ENCODE measurements around the gene APOBEC3H.

Gene APOBEC3H

GRCh38 chr22:39132281-39132680, 35.2 kb downstream of the APOBEC3H start:
- Histone ChIP-seq H3K9me3 (ENCODE audit: control insufficient read depth in 1 of 2, low read length in 2 of 2) (no peaks in the 10 kb centered on the region), H3K27ac (ENCODE audit: low read length) (no peak overlapping the region), H3K4me3 (ENCODE audit: low read depth in 1 of 2, low read length in 2 of 2) (no peak overlapping the region), H3K4me1 (ENCODE audit: control insufficient read depth in 1 of 2, insufficient read depth in 2 of 2, low read length in 2 of 2) (peaks cover 0 to 26% of the 10 kb centered on the region in 2 donors), H3K36me3 (ENCODE audit: control insufficient read depth in 1 of 2, insufficient read depth in 2 of 2, low read length in 2 of 2) (peaks cover 12 to 29% of the 10 kb centered on the region in 2 donors), H3K27me3 (ENCODE audit: low read depth, low read length) (no peaks in the 10 kb centered on the region)

GRCh38 chr22:39132871-39133524, 36.0 kb downstream of the APOBEC3H start:
- Histone ChIP-seq H3K27ac (ENCODE audit: low read length) (no peak overlapping the region), H3K4me1 (ENCODE audit: control insufficient read depth in 1 of 2, insufficient read depth in 2 of 2, low read length in 2 of 2) (peaks cover 0 to 26% of the 10 kb centered on the region in 2 donors), H3K27me3 (ENCODE audit: low read depth, low read length) (no peaks in the 10 kb centered on the region), H3K4me3 (ENCODE audit: low read depth in 1 of 2, low read length in 2 of 2) (no peak overlapping the region), H3K36me3 (ENCODE audit: control insufficient read depth in 1 of 2, insufficient read depth in 2 of 2, low read length in 2 of 2) (peaks cover 12 to 29% of the 10 kb centered on the region in 2 donors), H3K9me3 (ENCODE audit: control insufficient read depth in 1 of 2, low read length in 2 of 2) (no peaks in the 10 kb centered on the region)

GRCh38 chr22:39133871-39134270, 36.8 kb downstream of the APOBEC3H start:
- no peak overlapping the region for H3K27ac ChIP-seq (ENCODE audit: low read length)
- H3K4me1 ChIP-seq (ENCODE audit: control insufficient read depth in 1 of 2, insufficient read depth in 2 of 2, low read length in 2 of 2) = peaks cover 0 to 26% of the 10 kb centered on the region in 2 donors
- no peaks in the 10 kb centered on the region for H3K9me3 ChIP-seq (ENCODE audit: control insufficient read depth in 1 of 2, low read length in 2 of 2)
- H3K27me3 ChIP-seq (ENCODE audit: low read depth, low read length) = no peaks in the 10 kb centered on the region
- H3K36me3 ChIP-seq (ENCODE audit: control insufficient read depth in 1 of 2, insufficient read depth in 2 of 2, low read length in 2 of 2) = peaks cover 12 to 36% of the 10 kb centered on the region in 2 donors
- no peak overlapping the region for H3K4me3 ChIP-seq (ENCODE audit: low read depth in 1 of 2, low read length in 2 of 2)

- Histone ChIP-seq H3K9me3 (ENCODE audit: control insufficient read depth in 1 of 2, low read length in 2 of 2) (no peaks in the 10 kb centered on the region), H3K36me3 (ENCODE audit: control insufficient read depth in 1 of 2, insufficient read depth in 2 of 2, low read length in 2 of 2) (peaks cover 12 to 39% of the 10 kb centered on the region in 2 donors), H3K4me1 (ENCODE audit: control insufficient read depth in 1 of 2, insufficient read depth in 2 of 2, low read length in 2 of 2) (peaks cover 0 to 26% of the 10 kb centered on the region in 2 donors), H3K27me3 (ENCODE audit: low read depth, low read length) (no peaks in the 10 kb centered on the region), H3K4me3 (ENCODE audit: low read depth in 1 of 2, low read length in 2 of 2) (no peak overlapping the region), H3K27ac (ENCODE audit: low read length) (no peak overlapping the region)
Measured at GRCh38 chr22:39134366-39135091, 37.5 kb downstream of the APOBEC3H start.

- Histone ChIP-seq H3K9me3 (ENCODE audit: control insufficient read depth in 1 of 2, low read length in 2 of 2) (no peaks in the 10 kb centered on the region), H3K27me3 (ENCODE audit: low read depth, low read length) (no peaks in the 10 kb centered on the region), H3K27ac (ENCODE audit: low read length) (no peak overlapping the region), H3K4me3 (ENCODE audit: low read depth in 1 of 2, low read length in 2 of 2) (no peak overlapping the region), H3K4me1 (ENCODE audit: control insufficient read depth in 1 of 2, insufficient read depth in 2 of 2, low read length in 2 of 2) (peaks cover 0 to 26% of the 10 kb centered on the region in 2 donors), H3K36me3 (ENCODE audit: control insufficient read depth in 1 of 2, insufficient read depth in 2 of 2, low read length in 2 of 2) (peaks cover 12 to 36% of the 10 kb centered on the region in 2 donors)
Measured at GRCh38 chr22:39135092-39135896, 38.2 kb downstream of the APOBEC3H start.

GRCh38 chr22:39136317-39136716, 39.3 kb downstream of the APOBEC3H start:
- no peaks in the 10 kb centered on the region for H3K9me3 ChIP-seq (ENCODE audit: control insufficient read depth in 1 of 2, low read length in 2 of 2)
- peaks cover 12 to 41% of the 10 kb centered on the region in 2 donors for H3K36me3 ChIP-seq (ENCODE audit: control insufficient read depth in 1 of 2, insufficient read depth in 2 of 2, low read length in 2 of 2)
- no peaks in the 10 kb centered on the region for H3K27me3 ChIP-seq (ENCODE audit: low read depth, low read length)
- peaks cover 0 to 16% of the 10 kb centered on the region in 2 donors for H3K4me1 ChIP-seq (ENCODE audit: control insufficient read depth in 1 of 2, insufficient read depth in 2 of 2, low read length in 2 of 2)
- H3K4me3 ChIP-seq (ENCODE audit: low read depth in 1 of 2, low read length in 2 of 2) = no peak overlapping the region
- H3K27ac ChIP-seq (ENCODE audit: low read length) = no peak overlapping the region

- Histone ChIP-seq H3K4me1 (ENCODE audit: control insufficient read depth in 1 of 2, insufficient read depth in 2 of 2, low read length in 2 of 2) (peaks cover 0 to 11% of the 10 kb centered on the region in 2 donors), H3K4me3 (ENCODE audit: low read depth in 1 of 2, low read length in 2 of 2) (no peak overlapping the region), H3K27ac (ENCODE audit: low read length) (no peak overlapping the region), H3K9me3 (ENCODE audit: control insufficient read depth in 1 of 2, low read length in 2 of 2) (no peaks in the 10 kb centered on the region), H3K36me3 (ENCODE audit: control insufficient read depth in 1 of 2, insufficient read depth in 2 of 2, low read length in 2 of 2) (peaks cover under 1 to 29% of the 10 kb centered on the region in 2 donors), H3K27me3 (ENCODE audit: low read depth, low read length) (no peaks in the 10 kb centered on the region)
Measured at GRCh38 chr22:39138357-39138997, 41.4 kb downstream of the APOBEC3H start.

- no peaks in the 10 kb centered on the region for H3K27me3 ChIP-seq (ENCODE audit: low read depth, low read length)
- peaks cover 4 to 22% of the 10 kb centered on the region in 2 donors for H3K4me1 ChIP-seq (ENCODE audit: control insufficient read depth in 1 of 2, insufficient read depth in 2 of 2, low read length in 2 of 2)
- H3K36me3 ChIP-seq (ENCODE audit: control insufficient read depth in 1 of 2, insufficient read depth in 2 of 2, low read length in 2 of 2) = peaks cover 0 to 20% of the 10 kb centered on the region in 2 donors
- H3K4me3 ChIP-seq (ENCODE audit: low read depth in 1 of 2, low read length in 2 of 2) = no peak overlapping the region
- H3K9me3 ChIP-seq (ENCODE audit: control insufficient read depth in 1 of 2, low read length in 2 of 2) = no peaks in the 10 kb centered on the region
- no peak overlapping the region for H3K27ac ChIP-seq (ENCODE audit: low read length)
Measured at GRCh38 chr22:39139933-39140332, 42.9 kb downstream of the APOBEC3H start.

GRCh38 chr22:39142088-39142680, 45.1 kb downstream of the APOBEC3H start:
- Histone ChIP-seq H3K4me1 (ENCODE audit: control insufficient read depth in 1 of 2, insufficient read depth in 2 of 2, low read length in 2 of 2) (peaks cover 12 to 28% of the 10 kb centered on the region in 2 donors), H3K27me3 (ENCODE audit: low read depth, low read length) (no peaks in the 10 kb centered on the region), H3K36me3 (ENCODE audit: control insufficient read depth in 1 of 2, insufficient read depth in 2 of 2, low read length in 2 of 2) (peaks cover 0 to 16% of the 10 kb centered on the region in 2 donors), H3K27ac (ENCODE audit: low read length) (no peak overlapping the region), H3K4me3 (ENCODE audit: low read depth in 1 of 2, low read length in 2 of 2) (no peak overlapping the region), H3K9me3 (ENCODE audit: control insufficient read depth in 1 of 2, low read length in 2 of 2) (no peaks in the 10 kb centered on the region)

- Histone ChIP-seq H3K9me3 (ENCODE audit: control insufficient read depth in 1 of 2, low read length in 2 of 2) (no peaks in the 10 kb centered on the region), H3K27me3 (ENCODE audit: low read depth, low read length) (no peaks in the 10 kb centered on the region), H3K27ac (ENCODE audit: low read length) (peak overlapping the region; percentile 77), H3K36me3 (ENCODE audit: control insufficient read depth in 1 of 2, insufficient read depth in 2 of 2, low read length in 2 of 2) (peaks cover 2 to 8% of the 10 kb centered on the region in 2 donors), H3K4me1 (ENCODE audit: control insufficient read depth in 1 of 2, insufficient read depth in 2 of 2, low read length in 2 of 2) (peaks cover 16 to 49% of the 10 kb centered on the region in 2 donors), H3K4me3 (ENCODE audit: low read depth in 1 of 2, low read length in 2 of 2) (peak overlapping the region; percentile 84 to 92)
Measured at GRCh38 chr22:39144101-39144767, 47.2 kb downstream of the APOBEC3H start.

Measured in muscle layer of duodenum (tissue), 2 donors.